Kidney (tissue), 14 donors: ENCODE data around the gene GABBR2. TPM values are rescaled to one million over a fixed set of nuclear protein-coding genes. Genes with fewer than 3 reads are reported as not detected.

Experiments
- DNase-seq, 5 donors: peaks; one replicate each; pipeline ENCODE4 v3.0.0-alpha.2; 2013 to 2020
- FAIRE-seq: peaks from 2 replicates; lab custom pipeline; 2012; peaks lifted over from hg19 to GRCh38; lab: Jason Lieb, UNC
- H3K27ac ChIP-seq, 2 donors: one replicate each; pipeline ENCODE4 v1.7.0; 2013; ENCODE audit warnings: low read depth in 2 of 2, low read length in 2 of 2, inconsistent platforms in 1 of 2
- H3K27me3 ChIP-seq: one replicate; pipeline ENCODE4 v1.7.1; 2013; ENCODE audit warnings: low read length, inconsistent platforms; ENCODE audit not compliant: control insufficient read depth, insufficient read depth
- H3K36me3 ChIP-seq, 3 donors: one replicate each; pipeline versions ENCODE4 v1.7.0 to v1.7.1; 2013; ENCODE audit warnings: low read length in 3 of 3, control low read depth in 1 of 3, inconsistent platforms in 1 of 3; ENCODE audit not compliant: insufficient read depth in 3 of 3, control insufficient read depth in 2 of 3
- H3K4me1 ChIP-seq, 3 donors: one replicate each; pipeline versions ENCODE4 v1.7.0 to v1.7.1; 2013; ENCODE audit warnings: low read length in 3 of 3, inconsistent platforms in 1 of 3, low read depth in 1 of 3; ENCODE audit not compliant: control insufficient read depth in 2 of 3, insufficient read depth in 2 of 3
- H3K4me3 ChIP-seq, 3 donors: one replicate each; pipeline versions ENCODE4 v1.7.0 to v1.8.1; 2013; ENCODE audit warnings: low read length in 3 of 3, control low read depth in 1 of 3, inconsistent platforms in 1 of 3
- H3K9ac ChIP-seq, 3 donors: one replicate each; pipeline versions ENCODE4 v1.7.0 to v1.7.1; 2013; ENCODE audit warnings: low read length in 3 of 3, control low read depth in 1 of 3, inconsistent platforms in 1 of 3
- H3K9me3 ChIP-seq, 3 donors: one replicate each; pipeline versions ENCODE4 v1.7.0 to v1.7.1; 2013; ENCODE audit warnings: low read length in 3 of 3, control low read depth in 1 of 3, inconsistent platforms in 1 of 3; ENCODE audit not compliant: control insufficient read depth in 2 of 3, insufficient read depth in 1 of 3
- CTCF ChIP-seq: IDR thresholded peaks from 3 replicates; pipeline ENCODE4 v1.5.1; 2012; ENCODE audit warnings: mild to moderate bottlenecking, moderate library complexity, borderline replicate concordance; ENCODE audit not compliant: insufficient read depth; ENCODE audit errors: extremely low read depth
- intact Hi-C: fragments of 100-400 bp; cut with DNase I; formaldehyde crosslinking; loops from one replicate; pipeline ENCODE4 v1.11.1; 2022
- polyA plus RNA-seq: library from polyadenylated mRNA; stranded (reverse); fragments of 350-450 nt; fragmentation: Illumina TruSeq; extraction: RNeasy Lipid Tissue Mini Kit (QIAGEN cat#74804); gene quantifications from one replicate; pipeline ENCODE4 v1.2.3, GENCODE V29; 2014; ENCODE audit warnings: low read depth, low replicate concordance; ENCODE audit not compliant: insufficient read depth
- total RNA-seq: library from RNA; stranded (reverse); fragmentation: NEBNext Ultra II Directional; extraction: Animal tissue kit (Norgen Biotek cat#: 25700); gene quantifications from one replicate; pipeline ENCODE4 v1.2.1, GENCODE V29; 2021
- donor health status: control.
- donor health status: control.
- donor health status: control.
- donor health status: control.
- donor health status: control.
- donor health status: DM: yes; HTN: yes; CAD: no.
- donor health status: Normal renal cell carcinoma (clear cell type).

Gene GABBR2
- total and polyA plus RNA-seq, 2 donors from 2014 or later, result 0.06 TPM; not detected in 1

DNA sequence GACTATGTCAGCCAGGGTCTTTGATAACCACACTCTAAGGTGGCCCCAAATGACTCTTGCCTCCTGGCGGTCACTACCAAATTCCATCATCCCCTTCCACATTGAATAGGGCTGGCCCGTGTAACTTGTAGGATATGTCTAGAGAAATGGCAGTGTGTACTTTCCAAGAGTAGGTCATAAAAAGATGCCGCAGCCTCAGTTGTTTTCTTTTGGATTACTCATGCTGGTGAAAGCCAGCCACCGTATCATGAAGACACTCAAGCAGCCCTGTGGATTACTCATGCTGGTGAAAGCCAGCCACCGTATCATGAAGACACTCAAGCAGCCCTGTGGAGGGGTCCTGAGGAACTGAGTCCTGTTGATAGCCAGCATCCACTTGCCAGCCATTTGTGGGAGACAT, 281.2 kb downstream of the GABBR2 start:
- TF ChIP-seq CTCF, result no peak
- FAIRE-seq, result no peak
- Histone ChIP-seq H3K4me1 (no peaks in the 10 kb centered on the region), H3K9me3 (no peaks in the 10 kb centered on the region), H3K36me3 (no peaks in the 10 kb centered on the region), H3K27me3 (no peaks in the 10 kb centered on the region), H3K4me3 (no peak overlapping the region), H3K9ac (no peak overlapping the region), H3K27ac (no peak overlapping the region)
- DNase-seq, result no peak
- intact Hi-C loops, result no loop called here

- Histone ChIP-seq H3K9me3 (no peaks in the 10 kb centered on the region), H3K9ac (no peak overlapping the region), H3K27ac (no peak overlapping the region), H3K4me3 (no peak overlapping the region), H3K36me3 (no peaks in the 10 kb centered on the region), H3K27me3 (no peaks in the 10 kb centered on the region), H3K4me1 (no peaks in the 10 kb centered on the region)
- FAIRE-seq (no peak), DNase-seq (no peak)
- TF ChIP-seq CTCF, result no peak
- intact Hi-C loops, result no loop called here
These were observed 283.7 kb downstream of the GABBR2 start for GRCh38 chr9:98425079-98425478.

- no peak overlapping the region for H3K27ac ChIP-seq
- FAIRE-seq, result no peak
These were observed 289.5 kb downstream of the GABBR2 start for GRCh38 chr9:98419260-98419603.

More at GRCh38 chr9:98419260-98419603, 289.5 kb downstream of the GABBR2 start:
- H3K4me3 ChIP-seq, result no peak overlapping the region
- no peak for DNase-seq
- H3K27me3 ChIP-seq, result no peaks in the 10 kb centered on the region
- no peak for TF ChIP-seq CTCF
- H3K4me1 ChIP-seq, result no peaks in the 10 kb centered on the region
- no peaks in the 10 kb centered on the region for H3K9me3 ChIP-seq
- no peaks in the 10 kb centered on the region for H3K36me3 ChIP-seq
- H3K9ac ChIP-seq, result no peak overlapping the region
- intact Hi-C loops, result no loop called here
